K562 (cell line): ENCODE measurements around the gene GNG7. TPM values are rescaled to one million over a fixed set of nuclear protein-coding genes. Genes with fewer than 3 reads are reported as not detected.

Source experiments
- CCNT2 ChIP-seq: IDR thresholded peaks from 2 replicates; pipeline ENCODE4 v1.6.1; 2011; ENCODE audit warnings: borderline replicate concordance, low read depth, mild to moderate bottlenecking, moderate library complexity, mixed read lengths, low read length; ENCODE audit not compliant: insufficient read length; ENCODE audit errors: extremely low read depth
- FOXA1 ChIP-seq: fragments of 450-650 bp; IDR thresholded peaks from 2 replicates; pipeline ENCODE4 v1.6.1; 2016; ENCODE audit warnings: mild to moderate bottlenecking, borderline replicate concordance
- HMG20A ChIP-seq: fragments of 450-650 bp; formaldehyde crosslinking; conservative IDR thresholded peaks from 2 replicates; pipeline ENCODE4 v1.4.0; 2020; ENCODE audit warnings: mild to moderate bottlenecking, mixed read lengths
- LARP7 ChIP-seq: fragments of 450-650 bp; IDR thresholded peaks from 2 replicates; pipeline ENCODE4 v1.6.1; 2016
- LEF1 ChIP-seq: fragments of 450-650 bp; IDR thresholded peaks from 2 replicates; pipeline ENCODE4 v1.6.1; 2016; ENCODE audit warnings: mild to moderate bottlenecking
- MYNN ChIP-seq, 2 experiments: sonication (generic); formaldehyde crosslinking in 1 of 2; IDR thresholded peaks; 2 replicates each; pipeline versions ENCODE4 v1.5.0 to v1.6.1; 2016 to 2020; ENCODE audit warnings: antibody characterized with exemption in 1 of 2, missing genetic modification reagents in 1 of 2
- PRMT5 ChIP-seq: sonication (generic); formaldehyde crosslinking; IDR thresholded peaks from 2 replicates; pipeline ENCODE4 v1.5.0; 2020; ENCODE audit warnings: missing genetic modification reagents
- ZBTB17 ChIP-seq: fragments of 450-650 bp; formaldehyde crosslinking; IDR thresholded peaks from 2 replicates; pipeline ENCODE4 v1.4.0; 2020; ENCODE audit warnings: mild to moderate bottlenecking
- ZFP1 ChIP-seq: fragments of 450-650 bp; formaldehyde crosslinking; IDR thresholded peaks from 2 replicates; pipeline ENCODE4 v1.4.0; 2020; ENCODE audit warnings: mild to moderate bottlenecking, mixed read lengths
- ZNF140 ChIP-seq: fragments of 250-450 bp; sonication (Bioruptor Pico); IDR thresholded peaks from 2 replicates; pipeline ENCODE4 v1.8.0; 2021; ENCODE audit warnings: moderate library complexity, mild to moderate bottlenecking, inconsistent platforms
- ZNF146 ChIP-seq: IDR thresholded peaks from one replicate; pipeline ENCODE4 v1.6.1; 2018; ENCODE audit warnings: missing compliant biosample characterization; ENCODE audit not compliant: unreplicated experiment
- ZNF830 ChIP-seq: fragments of 250-450 bp; sonication (Bioruptor Pico); IDR thresholded peaks from 2 replicates; pipeline ENCODE4 v1.5.0; 2021; ENCODE audit warnings: mild to moderate bottlenecking
- polyA plus RNA-seq, 8 experiments: library from polyadenylated mRNA; depleted of rRNA in 4 of 8; stranded (reverse) in 5 of 8; unstranded in 3 of 8; fragments of >200 nt; fragmentation: Nextera tagmentation in 2 of 8; fragmentation: Illumina TruSeq in 1 of 8; extraction: Ambion mirVana in 2 of 8; extraction: Trizol in 1 of 8; gene quantifications; 2 replicates each; pipeline versions ENCODE4 v1.2.1 to v1.2.3, GENCODE V29; 2011 to 2014; ENCODE audit warnings: inconsistent platforms in 1 of 8, missing spikeins in 1 of 8
- total RNA-seq, 7 experiments: library from RNA; depleted of rRNA in 6 of 7; stranded (reverse); fragments of >200 nt in 6 of 7; fragmentation: Illumina TruSeq in 2 of 7; extraction: Trizol in 2 of 7; gene quantifications; 2 replicates each; pipeline versions ENCODE4 v1.2.1 to v1.2.3, GENCODE V29; 2011 to 2021; ENCODE audit warnings: low replicate concordance in 1 of 7
- TF ChIP-seq, protein P1 (sequence below): sonication (generic); formaldehyde crosslinking; IDR thresholded peaks from 2 replicates; pipeline ENCODE4 v1.8.0; 2022; ENCODE audit warnings: missing genetic modification reagents, mild to moderate bottlenecking, borderline replicate concordance
- TF ChIP-seq, protein P2 (sequence below), 2 experiments: fragments of 450-650 bp in 1 of 2; sonication (generic) in 1 of 2; formaldehyde crosslinking; conservative IDR thresholded peaks; 2 replicates each; pipeline versions ENCODE4 v1.4.0 to v1.8.1; 2020 to 2022; ENCODE audit warnings: mild to moderate bottlenecking in 1 of 2, missing genetic modification reagents in 1 of 2
- TF ChIP-seq, protein P3 (sequence below): sonication (generic); formaldehyde crosslinking; IDR thresholded peaks from 2 replicates; pipeline ENCODE4 v1.8.0; 2023; ENCODE audit warnings: missing genetic modification reagents, mild to moderate bottlenecking, borderline replicate concordance
- TF ChIP-seq, protein P4 (sequence below): fragments of 250-450 bp; sonication (Bioruptor Pico); IDR thresholded peaks from 2 replicates; pipeline ENCODE4 v1.4.0; 2020

Gene GNG7
- total and polyA plus RNA-seq, 9 of the 15 experiments (the other 6 are each of a cell fraction or from before 2014, with no cell fraction given): 0.01 to 0.20 (median 0.06) TPM; not detected in 1

DNA sequence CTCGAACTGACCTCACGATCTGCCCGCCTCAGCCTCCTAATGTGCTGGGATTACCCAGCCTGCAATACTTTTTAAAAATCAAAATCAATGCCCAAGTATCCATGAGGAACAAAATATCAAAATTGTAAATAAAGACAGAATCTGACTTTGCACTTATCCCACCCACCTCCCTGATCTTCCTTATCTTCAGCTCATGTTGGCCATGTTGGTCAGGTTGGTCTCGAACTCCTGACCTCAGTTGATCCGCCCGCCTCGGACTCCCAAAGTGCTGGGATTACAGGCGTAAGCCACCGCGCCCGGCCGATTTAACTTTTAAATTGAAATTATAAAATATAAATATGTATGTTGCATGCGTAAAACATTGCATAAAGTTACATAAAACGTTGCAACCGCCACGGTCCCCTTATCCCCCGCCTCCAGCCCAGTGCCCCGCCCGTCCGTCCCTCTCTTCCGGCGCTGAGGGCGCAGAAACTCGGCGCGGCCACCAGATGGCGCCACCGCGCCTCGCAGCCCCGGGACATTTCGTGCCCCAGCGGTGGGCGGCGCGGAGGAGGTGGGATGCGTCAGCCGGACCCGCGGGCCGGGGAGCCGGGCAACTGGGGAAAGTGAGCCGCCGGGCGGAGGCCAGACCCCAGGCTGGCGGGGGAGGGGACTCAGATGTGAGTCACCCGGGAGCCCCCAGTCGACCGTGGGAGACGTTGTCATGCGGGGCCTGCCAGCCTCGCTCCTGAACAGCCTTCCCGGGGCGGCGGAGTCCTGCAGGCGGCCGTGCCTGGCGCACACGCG lies 228.1 kb downstream of the GNG7 start (continued):
- TF ChIP-seq, protein P1, sequence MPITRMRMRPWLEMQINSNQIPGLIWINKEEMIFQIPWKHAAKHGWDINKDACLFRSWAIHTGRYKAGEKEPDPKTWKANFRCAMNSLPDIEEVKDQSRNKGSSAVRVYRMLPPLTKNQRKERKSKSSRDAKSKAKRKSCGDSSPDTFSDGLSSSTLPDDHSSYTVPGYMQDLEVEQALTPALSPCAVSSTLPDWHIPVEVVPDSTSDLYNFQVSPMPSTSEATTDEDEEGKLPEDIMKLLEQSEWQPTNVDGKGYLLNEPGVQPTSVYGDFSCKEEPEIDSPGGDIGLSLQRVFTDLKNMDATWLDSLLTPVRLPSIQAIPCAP (CRISPR knock-in tag): no peak
- TF ChIP-seq ZNF140 (CRISPR knock-in tag): no peak
- no peak for TF ChIP-seq ZBTB17 (CRISPR knock-in tag)
- no peak for TF ChIP-seq MYNN (IDR thresholded peaks at IDR 0.05)
- no peak for TF ChIP-seq MYNN (CRISPR knock-in tag; IDR thresholded peaks at IDR 0.05)
- TF ChIP-seq HMG20A (CRISPR knock-in tag): no peak
- TF ChIP-seq PRMT5: no peak
- no peak for TF ChIP-seq ZFP1 (CRISPR knock-in tag)
- TF ChIP-seq ZNF146: no peak
- TF ChIP-seq, protein P2, sequence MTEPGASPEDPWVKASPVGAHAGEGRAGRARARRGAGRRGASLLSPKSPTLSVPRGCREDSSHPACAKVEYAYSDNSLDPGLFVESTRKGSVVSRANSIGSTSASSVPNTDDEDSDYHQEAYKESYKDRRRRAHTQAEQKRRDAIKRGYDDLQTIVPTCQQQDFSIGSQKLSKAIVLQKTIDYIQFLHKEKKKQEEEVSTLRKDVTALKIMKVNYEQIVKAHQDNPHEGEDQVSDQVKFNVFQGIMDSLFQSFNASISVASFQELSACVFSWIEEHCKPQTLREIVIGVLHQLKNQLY (CRISPR knock-in tag; conservative IDR thresholded peaks at IDR 0.05): no peak
- TF ChIP-seq LARP7: no peak
- TF ChIP-seq, protein P3, sequence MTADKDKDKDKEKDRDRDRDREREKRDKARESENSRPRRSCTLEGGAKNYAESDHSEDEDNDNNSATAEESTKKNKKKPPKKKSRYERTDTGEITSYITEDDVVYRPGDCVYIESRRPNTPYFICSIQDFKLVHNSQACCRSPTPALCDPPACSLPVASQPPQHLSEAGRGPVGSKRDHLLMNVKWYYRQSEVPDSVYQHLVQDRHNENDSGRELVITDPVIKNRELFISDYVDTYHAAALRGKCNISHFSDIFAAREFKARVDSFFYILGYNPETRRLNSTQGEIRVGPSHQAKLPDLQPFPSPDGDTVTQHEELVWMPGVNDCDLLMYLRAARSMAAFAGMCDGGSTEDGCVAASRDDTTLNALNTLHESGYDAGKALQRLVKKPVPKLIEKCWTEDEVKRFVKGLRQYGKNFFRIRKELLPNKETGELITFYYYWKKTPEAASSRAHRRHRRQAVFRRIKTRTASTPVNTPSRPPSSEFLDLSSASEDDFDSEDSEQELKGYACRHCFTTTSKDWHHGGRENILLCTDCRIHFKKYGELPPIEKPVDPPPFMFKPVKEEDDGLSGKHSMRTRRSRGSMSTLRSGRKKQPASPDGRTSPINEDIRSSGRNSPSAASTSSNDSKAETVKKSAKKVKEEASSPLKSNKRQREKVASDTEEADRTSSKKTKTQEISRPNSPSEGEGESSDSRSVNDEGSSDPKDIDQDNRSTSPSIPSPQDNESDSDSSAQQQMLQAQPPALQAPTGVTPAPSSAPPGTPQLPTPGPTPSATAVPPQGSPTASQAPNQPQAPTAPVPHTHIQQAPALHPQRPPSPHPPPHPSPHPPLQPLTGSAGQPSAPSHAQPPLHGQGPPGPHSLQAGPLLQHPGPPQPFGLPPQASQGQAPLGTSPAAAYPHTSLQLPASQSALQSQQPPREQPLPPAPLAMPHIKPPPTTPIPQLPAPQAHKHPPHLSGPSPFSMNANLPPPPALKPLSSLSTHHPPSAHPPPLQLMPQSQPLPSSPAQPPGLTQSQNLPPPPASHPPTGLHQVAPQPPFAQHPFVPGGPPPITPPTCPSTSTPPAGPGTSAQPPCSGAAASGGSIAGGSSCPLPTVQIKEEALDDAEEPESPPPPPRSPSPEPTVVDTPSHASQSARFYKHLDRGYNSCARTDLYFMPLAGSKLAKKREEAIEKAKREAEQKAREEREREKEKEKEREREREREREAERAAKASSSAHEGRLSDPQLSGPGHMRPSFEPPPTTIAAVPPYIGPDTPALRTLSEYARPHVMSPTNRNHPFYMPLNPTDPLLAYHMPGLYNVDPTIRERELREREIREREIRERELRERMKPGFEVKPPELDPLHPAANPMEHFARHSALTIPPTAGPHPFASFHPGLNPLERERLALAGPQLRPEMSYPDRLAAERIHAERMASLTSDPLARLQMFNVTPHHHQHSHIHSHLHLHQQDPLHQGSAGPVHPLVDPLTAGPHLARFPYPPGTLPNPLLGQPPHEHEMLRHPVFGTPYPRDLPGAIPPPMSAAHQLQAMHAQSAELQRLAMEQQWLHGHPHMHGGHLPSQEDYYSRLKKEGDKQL: no peak
- peak; percentile 44 for TF ChIP-seq CCNT2
- TF ChIP-seq ZNF830 (CRISPR knock-in tag): no peak
- TF ChIP-seq LEF1: no peak
- TF ChIP-seq, protein P4, sequence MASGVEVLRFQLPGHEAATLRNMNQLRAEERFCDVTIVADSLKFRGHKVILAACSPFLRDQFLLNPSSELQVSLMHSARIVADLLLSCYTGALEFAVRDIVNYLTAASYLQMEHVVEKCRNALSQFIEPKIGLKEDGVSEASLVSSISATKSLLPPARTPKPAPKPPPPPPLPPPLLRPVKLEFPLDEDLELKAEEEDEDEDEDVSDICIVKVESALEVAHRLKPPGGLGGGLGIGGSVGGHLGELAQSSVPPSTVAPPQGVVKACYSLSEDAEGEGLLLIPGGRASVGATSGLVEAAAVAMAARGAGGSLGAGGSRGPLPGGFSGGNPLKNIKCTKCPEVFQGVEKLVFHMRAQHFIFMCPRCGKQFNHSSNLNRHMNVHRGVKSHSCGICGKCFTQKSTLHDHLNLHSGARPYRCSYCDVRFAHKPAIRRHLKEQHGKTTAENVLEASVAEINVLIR (CRISPR knock-in tag): no peak
- no peak for TF ChIP-seq FOXA1
